ENCODE results near the gene STRBP.

The STRBP gene

DNA sequence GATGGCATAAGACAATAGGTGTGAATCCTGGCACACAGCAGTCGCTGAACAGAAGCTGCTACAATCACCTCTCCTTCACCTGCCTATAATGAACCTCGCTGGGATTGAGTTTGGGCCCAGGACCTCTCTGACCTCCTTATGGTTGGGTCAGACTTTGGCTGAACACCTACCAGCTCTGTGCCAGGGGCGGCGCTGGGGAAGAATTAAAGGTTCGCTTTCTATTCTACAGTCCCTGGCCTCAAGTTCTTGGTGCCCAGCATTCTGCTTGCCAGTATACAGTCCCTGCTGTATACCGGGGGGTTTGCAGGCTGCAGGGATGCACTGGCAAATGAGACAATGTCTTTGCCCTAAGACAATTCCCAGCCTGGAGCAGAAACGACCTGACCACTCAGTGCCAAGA lies 895 bp upstream of the STRBP start:
- H3K9me3 Mint-ChIP-seq: no peaks in the 10 kb centered on the region
- H3K36me3 Mint-ChIP-seq: no peaks in the 10 kb centered on the region
- DNase-seq: peak; percentile 26
- CTCF ChIA-PET: interaction anchor here (0.7 to 1.1 kb wide), 2 partner anchors 54 to 79 kb away, joined by 3 to 6 read pairs; no protein-coding TSS in a partner anchor
- peak overlapping the region; percentile 30 for H3K27ac Mint-ChIP-seq
- peaks cover 21% of the 10 kb centered on the region for H3K4me1 Mint-ChIP-seq
- H3K4me3 Mint-ChIP-seq: peak overlapping the region; percentile 63
- peaks cover 17% of the 10 kb centered on the region for H3K27me3 Mint-ChIP-seq

DNA sequence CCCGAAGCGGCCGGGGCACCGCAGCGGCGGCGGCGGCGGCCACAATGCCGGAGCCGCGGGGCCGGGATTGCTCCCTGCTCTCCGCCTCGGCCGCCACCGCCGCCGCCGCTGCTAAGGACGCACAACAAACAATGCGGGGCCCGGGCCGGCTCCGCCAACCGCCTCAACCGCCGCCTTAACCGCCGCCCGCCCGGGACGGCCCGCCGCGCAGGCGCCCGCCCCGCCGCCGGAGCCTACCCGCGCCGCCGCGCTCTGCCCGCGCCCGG lies 254 bp downstream of the STRBP start:
- CTCF ChIA-PET: interaction anchor here (1.1 kb wide), 1 partner anchor 80 kb away, joined by 3 read pairs; no protein-coding TSS in a partner anchor
- Mint-ChIP-seq H3K9me3 (no peaks in the 10 kb centered on the region), H3K27ac (no peak overlapping the region), H3K4me3 (peak overlapping the region; percentile 63), H3K4me1 (peaks cover 21% of the 10 kb centered on the region), H3K36me3 (no peaks in the 10 kb centered on the region), H3K27me3 (peaks cover 17% of the 10 kb centered on the region)
- DNase-seq: no peak

DNA sequence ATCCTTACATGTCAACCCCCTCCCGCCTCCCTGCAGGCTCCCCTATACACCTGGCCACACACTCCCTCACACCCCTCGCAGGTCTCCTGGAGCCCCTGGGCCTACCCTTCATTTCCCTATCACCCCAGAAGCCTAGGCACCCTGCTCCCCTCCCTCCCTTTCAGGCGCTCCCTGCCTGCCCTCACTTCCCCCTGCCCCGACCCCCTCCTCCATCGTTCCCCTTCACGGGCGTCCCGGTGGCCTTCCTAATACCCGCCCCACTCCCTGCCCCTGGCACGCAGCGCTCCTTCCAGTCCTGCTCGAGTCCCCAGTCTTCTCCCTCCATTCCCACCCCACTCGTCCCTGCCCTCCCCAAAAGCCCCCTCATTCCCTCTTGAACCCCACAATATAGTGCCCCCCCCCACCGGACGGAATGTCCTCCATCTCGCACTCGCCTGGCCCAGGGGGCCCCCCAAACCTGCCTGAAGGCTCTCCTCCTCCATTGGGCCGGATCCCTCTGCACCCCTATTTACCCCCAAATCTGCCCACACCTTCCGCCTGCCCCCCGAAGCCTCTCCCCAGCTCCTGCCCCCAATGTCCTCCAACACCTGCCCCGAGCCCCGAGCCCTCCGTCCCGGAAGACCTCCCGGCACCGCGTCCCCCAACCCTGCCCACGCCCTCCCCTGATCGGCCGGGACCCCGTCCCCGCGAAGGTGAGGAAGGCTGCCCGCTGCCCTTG lies 746 bp downstream of the STRBP start:
- Mint-ChIP-seq H3K4me3 (peak overlapping the region; percentile 63), H3K9me3 (no peaks in the 10 kb centered on the region), H3K4me1 (peaks cover 21% of the 10 kb centered on the region), H3K36me3 (no peaks in the 10 kb centered on the region), H3K27me3 (peaks cover 17% of the 10 kb centered on the region), H3K27ac (no peak overlapping the region)
- DNase-seq: peak; percentile 25
- CTCF ChIA-PET: no interaction called here

GRCh38 chr9:123266655-123267399 lies 1.6 kb downstream of the STRBP start:
- H3K9me3 Mint-ChIP-seq: no peaks in the 10 kb centered on the region
- peaks cover 17% of the 10 kb centered on the region for H3K27me3 Mint-ChIP-seq
- CTCF ChIA-PET: no interaction called here
- no peak overlapping the region for H3K27ac Mint-ChIP-seq
- DNase-seq: no peak
- H3K4me3 Mint-ChIP-seq: peak overlapping the region; percentile 63
- H3K4me1 Mint-ChIP-seq: peaks cover 21% of the 10 kb centered on the region
- H3K36me3 Mint-ChIP-seq: no peaks in the 10 kb centered on the region

GRCh38 chr9:123265833-123266232 lies 2.6 kb downstream of the STRBP start:
- Mint-ChIP-seq H3K36me3 (no peaks in the 10 kb centered on the region), H3K4me3 (no peak overlapping the region), H3K27me3 (peaks cover 17% of the 10 kb centered on the region), H3K4me1 (peaks cover 21% of the 10 kb centered on the region), H3K9me3 (no peaks in the 10 kb centered on the region), H3K27ac (no peak overlapping the region)
- CTCF ChIA-PET: no interaction called here
- DNase-seq: no peak

DNA sequence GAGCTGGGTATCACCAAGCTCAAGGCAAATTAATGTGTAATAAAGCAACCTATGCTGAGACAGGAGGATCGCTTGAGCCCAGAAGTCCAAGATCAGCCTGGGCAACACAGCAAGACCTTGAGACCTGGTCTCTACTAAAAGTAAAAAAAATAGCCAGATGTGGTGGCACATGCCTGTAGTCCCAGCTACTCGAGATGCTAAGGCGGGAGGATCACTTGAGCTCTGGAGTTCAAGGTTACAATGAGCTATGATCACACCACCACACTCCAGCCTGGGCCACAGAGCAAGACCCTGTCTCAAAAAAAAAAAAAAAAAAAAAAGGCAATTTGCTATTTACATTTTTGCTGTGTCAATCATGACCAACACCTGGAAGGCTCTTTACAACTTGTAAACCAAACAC lies 5.2 kb downstream of the STRBP start:
- H3K27ac Mint-ChIP-seq: no peak overlapping the region
- peaks cover 17% of the 10 kb centered on the region for H3K4me1 Mint-ChIP-seq
- no peaks in the 10 kb centered on the region for H3K36me3 Mint-ChIP-seq
- CTCF ChIA-PET: no interaction called here
- peaks cover 17% of the 10 kb centered on the region for H3K27me3 Mint-ChIP-seq
- H3K4me3 Mint-ChIP-seq: no peak overlapping the region
- no peak for DNase-seq
- no peaks in the 10 kb centered on the region for H3K9me3 Mint-ChIP-seq

DNA sequence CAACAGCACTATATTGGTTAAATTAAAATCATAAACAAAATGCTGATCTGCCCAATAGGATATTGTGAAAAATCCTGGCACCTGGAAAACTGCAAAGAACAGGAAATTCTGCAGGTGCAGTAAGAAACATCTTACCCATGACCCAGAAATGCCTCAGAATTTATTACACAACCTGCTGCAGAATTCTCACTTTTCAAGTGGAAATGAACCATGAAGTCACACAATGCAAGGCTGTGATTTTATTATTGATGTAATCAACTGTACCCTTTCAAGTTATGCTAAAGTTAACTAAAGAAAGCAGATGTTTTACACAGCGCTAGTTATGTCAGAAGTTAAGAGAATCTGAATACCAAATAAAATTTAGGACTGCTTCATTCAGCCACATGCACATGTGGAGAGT lies 6.0 kb downstream of the STRBP start:
- Mint-ChIP-seq H3K27ac (no peak overlapping the region), H3K4me3 (no peak overlapping the region), H3K36me3 (no peaks in the 10 kb centered on the region), H3K9me3 (no peaks in the 10 kb centered on the region), H3K4me1 (peaks cover 16% of the 10 kb centered on the region), H3K27me3 (peaks cover 12% of the 10 kb centered on the region)
- DNase-seq: no peak
- CTCF ChIA-PET: interaction anchor here (1.2 kb wide), 1 partner anchor 9 kb away, joined by 3 read pairs; no protein-coding TSS in a partner anchor

DNA sequence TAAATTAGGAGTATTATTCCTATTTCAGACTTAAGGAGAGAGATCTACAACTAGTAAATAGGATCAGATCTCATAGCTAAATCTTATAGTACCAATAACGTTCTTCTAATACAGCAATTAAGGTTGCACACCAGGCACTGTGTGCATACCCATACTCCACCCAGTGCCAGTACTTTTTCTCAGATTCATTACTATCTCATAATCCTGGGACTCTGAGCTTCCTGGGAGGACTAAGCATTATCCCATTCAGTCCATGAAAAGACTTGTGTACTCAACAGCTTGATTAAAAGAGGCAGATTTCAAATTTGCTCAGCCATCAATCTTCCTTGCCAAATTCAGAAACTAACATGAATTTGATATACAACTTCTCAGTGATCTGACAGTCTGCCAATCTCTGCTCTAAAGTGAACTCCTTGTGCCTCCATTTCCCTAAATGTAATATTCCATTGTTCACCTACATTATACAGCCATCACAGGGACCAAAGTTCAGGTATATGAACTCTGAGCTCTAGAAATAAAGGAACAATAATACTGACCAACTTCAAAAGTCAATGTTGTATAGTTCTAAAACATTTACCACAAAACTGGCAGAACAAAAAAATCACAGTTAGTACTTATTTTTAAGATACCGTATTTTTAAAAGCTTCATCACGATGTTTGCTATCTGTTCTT lies 7.2 kb downstream of the STRBP start:
- H3K4me3 Mint-ChIP-seq: no peak overlapping the region
- no peaks in the 10 kb centered on the region for H3K9me3 Mint-ChIP-seq
- no peaks in the 10 kb centered on the region for H3K36me3 Mint-ChIP-seq
- peaks cover 3% of the 10 kb centered on the region for H3K27me3 Mint-ChIP-seq
- H3K4me1 Mint-ChIP-seq: peaks cover 7% of the 10 kb centered on the region
- no peak overlapping the region for H3K27ac Mint-ChIP-seq
- CTCF ChIA-PET: interaction anchor here (1.2 to 1.7 kb wide), 2 partner anchors 10 to 89 kb away, joined by 3 to 4 read pairs; no protein-coding TSS in a partner anchor
- DNase-seq: no peak

DNA sequence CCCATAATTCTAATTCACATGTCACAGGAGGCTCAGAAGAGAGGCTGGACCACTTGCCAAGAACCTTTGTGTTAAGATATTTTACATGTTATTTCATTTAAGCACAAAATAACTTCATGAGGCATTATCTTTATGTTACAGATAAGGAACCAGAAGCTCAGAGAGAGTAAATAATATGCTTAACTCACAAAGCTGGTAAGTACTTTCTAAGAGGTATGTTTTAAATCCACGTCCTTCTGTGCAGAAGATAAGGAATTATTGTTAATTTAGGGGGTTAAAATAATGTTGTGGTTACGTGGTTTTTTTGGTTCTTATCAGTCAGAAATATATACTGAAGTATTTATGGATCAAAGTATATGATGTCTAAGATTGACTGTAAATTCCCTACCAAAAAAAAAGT lies 8.0 kb downstream of the STRBP start:
- H3K4me3 Mint-ChIP-seq: no peak overlapping the region

GRCh38 chr9:123257276-123257675 lies 11.1 kb downstream of the STRBP start:
- CTCF ChIA-PET: no interaction called here
- H3K36me3 Mint-ChIP-seq: no peaks in the 10 kb centered on the region
- peaks cover 5% of the 10 kb centered on the region for H3K4me1 Mint-ChIP-seq
- H3K9me3 Mint-ChIP-seq: no peaks in the 10 kb centered on the region
- no peak overlapping the region for H3K27ac Mint-ChIP-seq
- H3K4me3 Mint-ChIP-seq: no peak overlapping the region
- H3K27me3 Mint-ChIP-seq: no peaks in the 10 kb centered on the region
- DNase-seq: no peak

More for the DNA sequence above, 8.0 kb downstream of the STRBP start:
- H3K9me3 Mint-ChIP-seq: no peaks in the 10 kb centered on the region
- no peaks in the 10 kb centered on the region for H3K36me3 Mint-ChIP-seq
- no peaks in the 10 kb centered on the region for H3K27me3 Mint-ChIP-seq
- CTCF ChIA-PET: interaction anchor here (1.7 kb wide), 1 partner anchor 89 kb away, joined by 4 read pairs; no protein-coding TSS in a partner anchor
- no peak for DNase-seq
- peaks cover 5% of the 10 kb centered on the region for H3K4me1 Mint-ChIP-seq
- H3K27ac Mint-ChIP-seq: no peak overlapping the region

- DNase-seq: no peak
- no peaks in the 10 kb centered on the region for H3K9me3 Mint-ChIP-seq
- peaks cover 9% of the 10 kb centered on the region for H3K4me1 Mint-ChIP-seq
- no peaks in the 10 kb centered on the region for H3K27me3 Mint-ChIP-seq
- no peak overlapping the region for H3K27ac Mint-ChIP-seq
- CTCF ChIA-PET: no interaction called here
- no peaks in the 10 kb centered on the region for H3K36me3 Mint-ChIP-seq
- no peak overlapping the region for H3K4me3 Mint-ChIP-seq
These were observed 12.7 kb downstream of the STRBP start for GRCh38 chr9:123255718-123256117.

- H3K4me1 Mint-ChIP-seq: peaks cover 4% of the 10 kb centered on the region
- CTCF ChIA-PET: no interaction called here
- no peaks in the 10 kb centered on the region for H3K9me3 Mint-ChIP-seq
- no peaks in the 10 kb centered on the region for H3K27me3 Mint-ChIP-seq
- no peak overlapping the region for H3K4me3 Mint-ChIP-seq
- H3K27ac Mint-ChIP-seq: peak overlapping the region; percentile 24
- no peaks in the 10 kb centered on the region for H3K36me3 Mint-ChIP-seq
- DNase-seq: no peak
These were observed 15.2 kb downstream of the STRBP start for GRCh38 chr9:123253204-123253603.

GRCh38 chr9:123251741-123252140 lies 16.6 kb downstream of the STRBP start:
- H3K27ac Mint-ChIP-seq: no peak overlapping the region
- no peaks in the 10 kb centered on the region for H3K27me3 Mint-ChIP-seq
- CTCF ChIA-PET: no interaction called here
- H3K36me3 Mint-ChIP-seq: no peaks in the 10 kb centered on the region
- no peak for DNase-seq
- peaks cover 4% of the 10 kb centered on the region for H3K4me1 Mint-ChIP-seq
- H3K9me3 Mint-ChIP-seq: no peaks in the 10 kb centered on the region
- no peak overlapping the region for H3K4me3 Mint-ChIP-seq

DNA sequence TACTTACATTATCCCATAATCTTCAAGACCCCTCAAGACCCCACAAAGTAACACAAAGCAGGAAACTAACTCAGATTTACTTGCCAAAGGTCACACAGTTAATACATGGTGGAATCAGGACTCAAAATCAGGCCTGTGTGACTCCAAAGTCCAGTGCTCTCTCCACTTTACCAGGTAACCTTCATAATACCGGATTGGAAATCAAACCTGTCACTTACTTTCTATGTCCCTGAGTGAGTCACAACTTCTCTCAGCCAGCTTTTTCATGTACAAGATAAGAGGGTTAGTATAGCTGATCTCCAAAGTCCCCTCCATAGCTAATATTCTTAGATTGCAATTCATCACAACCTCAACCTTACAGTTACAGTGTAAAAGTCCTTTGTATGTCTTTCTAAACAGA lies 17.1 kb downstream of the STRBP start:
- CTCF ChIA-PET: no interaction called here
- H3K4me3 Mint-ChIP-seq: no peak overlapping the region

GRCh38 chr9:123250504-123250903 lies 17.9 kb downstream of the STRBP start:
- CTCF ChIA-PET: no interaction called here
- peaks cover 4% of the 10 kb centered on the region for H3K4me1 Mint-ChIP-seq
- H3K27ac Mint-ChIP-seq: no peak overlapping the region

More for the DNA sequence above, 17.1 kb downstream of the STRBP start:
- DNase-seq: no peak
- Mint-ChIP-seq H3K27ac (no peak overlapping the region), H3K9me3 (no peaks in the 10 kb centered on the region), H3K36me3 (no peaks in the 10 kb centered on the region), H3K4me1 (peaks cover 4% of the 10 kb centered on the region), H3K27me3 (no peaks in the 10 kb centered on the region)

More at GRCh38 chr9:123250504-123250903, 17.9 kb downstream of the STRBP start:
- no peak for DNase-seq
- Mint-ChIP-seq H3K4me3 (no peak overlapping the region), H3K27me3 (no peaks in the 10 kb centered on the region), H3K36me3 (no peaks in the 10 kb centered on the region), H3K9me3 (no peaks in the 10 kb centered on the region)

Data from activated naive CD4-positive, alpha-beta T cell treated with anti-CD3 and anti-CD28 coated beads, Interleukin-2, amount 10 ng/mL, durations not matched to agents 7 days and 5 days (primary cell).